Transverse colon (tissue), 4 donors: ENCODE measurements around the gene RASGRP3.

ENCODE experiments used
- CTCF ChIP-seq, 5 experiments: fragments of 200-600 bp in 3 of 5; fragments of 450-650 bp in 2 of 5; sonication (generic) in 3 of 5; IDR thresholded peaks; 1 replicate in 2 of 5; 2 replicates in 3 of 5; pipeline ENCODE4 v1.5.1; 2016 to 2017; ENCODE audit warnings: antibody characterized with exemption in 5 of 5, inconsistent platforms in 3 of 5, mild to moderate bottlenecking in 2 of 5, moderate library complexity in 1 of 5
- POLR2A ChIP-seq: fragments of 450-650 bp; IDR thresholded peaks from one replicate; pipeline ENCODE4 v1.6.1; 2016; ENCODE audit warnings: antibody characterized with exemption, mild to moderate bottlenecking, moderate library complexity
- POLR2AphosphoS5 ChIP-seq, 3 donors: sonication (generic); formaldehyde crosslinking; IDR thresholded peaks; one replicate each; pipeline ENCODE4 v1.6.1; 2016; ENCODE audit warnings: antibody characterized with exemption in 3 of 3

DNA sequence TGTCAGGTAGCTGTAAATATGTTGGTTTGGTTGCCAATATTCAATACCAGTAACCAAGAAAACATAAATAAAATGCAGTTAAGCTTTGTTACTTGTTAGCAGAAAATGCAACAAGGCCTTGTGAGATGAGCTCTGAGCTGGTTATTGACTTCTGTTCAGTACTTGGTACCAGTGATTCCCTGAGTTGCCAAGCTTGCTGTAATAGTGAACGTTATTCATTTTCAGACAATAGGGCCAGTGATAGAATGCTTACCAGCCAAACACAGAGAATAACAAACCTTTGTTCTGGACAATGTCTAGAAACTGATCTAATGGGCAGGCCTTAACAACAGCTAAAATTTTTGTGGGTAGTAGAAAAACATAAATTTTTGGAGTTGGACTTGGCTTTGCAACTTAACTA is 29.5 kb downstream of the RASGRP3 start:
- TF ChIP-seq POLR2AphosphoS5 (IDR thresholded peaks at IDR 0.05): no peak
- TF ChIP-seq POLR2A: no peak
- no peak for TF ChIP-seq CTCF (IDR thresholded peaks at IDR 0.05)
